Peyer's patch (tissue), 4 donors: ENCODE data around the gene BCAS3.

Experiments
- CTCF ChIP-seq, 6 experiments: fragments of 450-650 bp in 4 of 6; fragments of 200-600 bp in 2 of 6; sonication (generic) in 1 of 6; IDR thresholded peaks; one replicate each; pipeline ENCODE4 v1.5.1; 2017 to 2019; ENCODE audit warnings: antibody characterized with exemption in 6 of 6, mild to moderate bottlenecking in 3 of 6, moderate library complexity in 1 of 6
- POLR2A ChIP-seq, 2 donors: fragments of 450-650 bp; IDR thresholded peaks; one replicate each; pipeline ENCODE4 v1.5.1; 2017; ENCODE audit warnings: antibody characterized with exemption in 2 of 2, mild to moderate bottlenecking in 2 of 2, moderate library complexity in 2 of 2

- TF ChIP-seq CTCF (IDR thresholded peaks at IDR 0.05): no peak
- no peak for TF ChIP-seq POLR2A (IDR thresholded peaks at IDR 0.05)
Observed at GRCh38 chr17:60804831-60805230, 127.2 kb downstream of the BCAS3 start.
